A375 (cell line): ENCODE data around the gene SSBP1. TPM values are rescaled to one million over a fixed set of nuclear protein-coding genes. Genes with fewer than 3 reads are reported as not detected.

Experiments used
- small RNA-seq: library from RNA; depleted of rRNA; stranded (forward); fragments of <200 nt; gene quantifications from one replicate; pipeline ENCODE3, GENCODE V24; 2014
- total RNA-seq: library from RNA; depleted of rRNA; stranded (reverse); fragments of >200 nt; shearing (Covaris generic); gene quantifications from 2 replicates; pipeline ENCODE4 v1.2.3, GENCODE V29; 2014; rRNA removed

SSBP1 gene, protein sequence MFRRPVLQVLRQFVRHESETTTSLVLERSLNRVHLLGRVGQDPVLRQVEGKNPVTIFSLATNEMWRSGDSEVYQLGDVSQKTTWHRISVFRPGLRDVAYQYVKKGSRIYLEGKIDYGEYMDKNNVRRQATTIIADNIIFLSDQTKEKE
- 389 and 487 TPM in 2 replicates for total RNA-seq

DNA sequence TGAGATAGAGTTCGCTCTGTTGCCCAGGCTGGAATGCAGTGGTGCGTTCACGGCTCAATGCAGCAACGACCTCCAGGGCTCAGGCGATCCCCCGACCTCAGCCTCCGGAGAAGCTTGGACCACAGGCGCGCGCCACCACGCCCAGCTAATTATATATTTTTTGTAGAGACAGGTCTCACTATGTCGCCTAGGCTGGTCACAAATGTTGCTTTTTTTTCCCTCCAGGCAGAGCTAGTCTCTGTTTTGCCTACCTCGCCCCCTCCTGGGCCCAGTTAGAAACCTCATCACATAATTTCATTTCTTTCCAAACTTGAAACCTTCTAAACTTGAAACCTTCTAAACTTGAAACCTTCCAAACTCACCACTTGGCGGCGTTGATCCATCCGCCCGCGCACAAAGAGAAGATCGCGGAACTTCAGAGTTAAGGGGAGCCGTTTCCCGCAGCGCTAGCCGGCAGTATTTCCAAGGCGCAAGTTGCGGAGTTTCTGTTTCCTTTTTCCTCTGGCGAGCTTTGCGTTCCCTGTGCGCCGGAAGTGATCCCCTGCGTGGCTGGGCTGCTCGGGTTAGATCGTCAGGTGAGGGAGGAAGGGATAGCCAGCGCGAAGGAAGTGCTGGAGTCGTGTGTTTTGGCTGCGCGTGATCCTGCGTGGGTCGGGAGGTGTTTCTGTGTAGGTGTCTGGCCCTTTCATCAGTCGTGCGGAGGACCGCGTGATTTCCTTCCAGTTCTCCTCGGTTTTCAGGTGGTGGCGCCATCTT is at the start of gene SSBP1:
SSBP1 (plus strand) TSS at position 523 of the 756 bp plus-strand sequence. CDS start 809 bp downstream, outside the sequence.

DNA sequence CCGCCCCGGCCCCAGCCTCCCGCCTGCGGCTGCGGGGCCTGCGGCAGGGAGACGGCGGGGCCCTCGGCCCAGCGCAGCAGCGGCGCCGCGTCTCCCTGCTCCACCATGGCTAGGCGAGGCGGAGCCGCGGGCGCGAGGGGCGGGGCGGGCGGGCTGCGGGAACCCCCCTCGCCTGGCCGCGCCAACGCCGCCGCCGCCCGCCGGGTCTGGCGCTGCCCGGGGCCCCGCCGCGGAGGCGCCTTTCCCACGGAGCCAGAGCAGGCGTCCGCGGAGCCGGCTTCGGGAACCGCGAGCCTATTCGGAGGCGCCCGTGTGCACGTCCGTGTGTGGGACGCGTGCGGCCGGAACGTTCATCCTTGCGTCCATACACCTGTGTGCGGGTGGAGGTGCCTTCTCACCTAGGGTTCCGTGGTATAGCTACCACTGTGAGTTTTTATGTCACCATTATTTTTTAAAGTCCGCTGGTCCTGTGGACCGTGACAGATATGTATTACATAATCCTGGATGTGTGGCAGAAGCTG is 36.1 kb upstream of the SSBP1 start, which contains the start of gene DENND11:
DENND11 (minus strand) TSS at position 120 of the 521 bp plus-strand sequence; CDS start at position 107, 13 bp downstream.

DNA sequence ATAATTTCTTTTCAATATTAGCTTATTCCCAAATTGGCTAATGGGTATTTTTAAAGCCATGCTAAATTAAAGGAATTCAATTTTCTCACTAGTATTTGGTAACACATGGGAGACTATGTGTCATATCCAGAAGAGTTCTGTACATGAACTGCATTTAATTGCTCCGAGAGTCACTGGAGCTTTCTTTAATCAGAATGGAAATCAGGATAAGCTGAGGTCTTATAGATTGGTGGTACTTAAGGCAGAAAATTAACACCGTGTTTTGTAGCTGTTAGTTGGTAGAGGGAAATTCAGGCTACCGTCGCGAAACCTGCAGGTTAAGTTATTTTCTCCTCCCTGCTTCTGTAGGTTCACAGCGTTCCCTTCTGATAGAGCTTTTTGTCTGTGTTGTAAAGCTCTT is 29.8 kb upstream of the SSBP1 start, which contains the start of gene WEE2:
WEE2 (plus strand) TSS at position 3 of the 400 bp plus-strand sequence. CDS start 406 bp downstream, outside the sequence.

DNA sequence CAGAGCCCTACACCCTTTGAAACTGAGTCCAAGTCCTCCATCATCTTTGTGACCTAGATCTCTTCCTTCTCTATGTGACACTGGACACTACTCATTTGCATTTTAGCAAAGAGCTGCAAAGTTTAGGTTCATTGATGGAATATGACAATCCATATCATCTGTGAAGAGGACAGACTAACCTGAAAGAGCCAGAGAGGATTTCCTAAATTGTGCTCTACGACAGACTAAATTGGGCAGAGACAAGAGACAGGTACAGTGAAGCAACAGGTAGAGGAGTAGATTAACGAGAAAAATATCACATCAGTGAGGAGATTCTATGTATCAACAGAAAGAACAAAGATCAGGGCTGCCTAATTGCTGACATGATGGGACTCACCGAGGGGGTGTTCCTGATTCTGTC is 25.6 kb downstream of the SSBP1 start, which contains the start of gene TAS2R3:
TAS2R3 (plus strand) TSS at position 301 of the 400 bp plus-strand sequence; CDS start at position 363, 62 bp downstream.

DNA sequence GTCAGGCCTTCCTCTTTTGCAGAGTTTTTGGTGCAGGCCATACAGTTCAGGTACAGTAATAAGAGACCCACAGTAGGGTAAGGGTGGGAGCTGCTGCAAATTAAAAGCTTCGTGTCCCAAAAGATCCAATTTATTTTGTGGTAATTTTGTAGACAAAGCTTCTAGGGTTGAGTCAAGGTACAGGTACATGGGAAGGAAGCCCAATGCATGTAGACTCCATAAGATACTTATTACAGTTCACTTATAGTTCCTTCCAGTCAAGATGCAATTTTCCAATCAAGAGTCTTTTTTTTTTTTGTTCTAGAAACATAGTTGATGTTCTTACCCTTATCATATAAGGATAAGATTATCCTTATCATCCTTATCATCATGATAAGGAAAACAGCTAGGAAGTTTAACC is 38.2 kb downstream of the SSBP1 start, which contains the start of gene TAS2R4:
TAS2R4 (plus strand) TSS at position 301 of the 400 bp plus-strand sequence. CDS start 1,815 bp downstream, outside the sequence.

DNA sequence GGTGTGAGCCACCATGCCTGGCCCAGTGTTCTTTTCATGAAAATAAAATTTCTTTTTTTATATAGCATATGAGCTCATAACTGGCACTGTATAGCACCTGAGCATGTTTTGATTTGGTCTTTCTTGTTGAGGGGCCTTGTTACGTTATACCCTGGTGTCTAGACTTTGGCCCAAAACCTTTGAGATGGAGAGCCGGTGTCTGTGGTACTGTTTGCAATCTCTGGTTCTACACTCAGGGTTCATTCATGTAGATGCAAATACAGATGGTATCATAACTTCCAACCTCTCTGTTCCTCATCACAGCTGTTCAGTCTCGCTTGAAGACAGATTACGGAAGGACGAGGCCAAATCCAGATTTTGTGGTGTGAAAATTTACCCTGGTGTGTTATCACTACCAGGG is 51.8 kb downstream of the SSBP1 start, which contains the start of gene TAS2R5:
TAS2R5 (plus strand) TSS at position 301 of the 400 bp plus-strand sequence. CDS start 145 bp downstream, outside the sequence.

Small RNAs within 50 kb of the gene (small RNA-seq; reads per million reads assigned to genes)
- gene RNU1-82P, result not detected

Other genes with a start within 250 kb of the SSBP1 start
- gene AGK, start 186.9 kb upstream of the SSBP1 start, total RNA-seq, result 52.4 and 62.2 TPM in 2 replicates
- 5.7 and 7.5 TPM in 2 replicates for gene DENND11, start 36.2 kb upstream of the SSBP1 start, total RNA-seq
- not detected in 2 replicates for gene WEE2, start 30.0 kb upstream of the SSBP1 start, total RNA-seq
- 0.11 and 0.16 TPM in 2 replicates for gene TAS2R3, start 25.7 kb downstream of the SSBP1 start, total RNA-seq
- gene TAS2R4, start 38.3 kb downstream of the SSBP1 start, total RNA-seq, result 0.05 and 0.19 TPM in 2 replicates
- not detected in 2 replicates for gene TAS2R5, start 51.9 kb downstream of the SSBP1 start, total RNA-seq
- gene PRSS37, start 103.1 kb downstream of the SSBP1 start, total RNA-seq, result not detected in 2 replicates
- not detected in 2 replicates for gene OR9A4, start 178.0 kb downstream of the SSBP1 start, total RNA-seq
- gene CLEC5A, start 208.6 kb downstream of the SSBP1 start, total RNA-seq, result not detected in 2 replicates
- gene TAS2R38, start 235.4 kb downstream of the SSBP1 start, total RNA-seq, result not detected in 2 replicates